Measurements from ENCODE around the gene PTBP3. TPM values are rescaled to one million over a fixed set of nuclear protein-coding genes. Genes with fewer than 3 reads are reported as not detected.

The PTBP3 gene
- total RNA-seq, 1 donor from 2014 or later, result 104 TPM

DNA sequence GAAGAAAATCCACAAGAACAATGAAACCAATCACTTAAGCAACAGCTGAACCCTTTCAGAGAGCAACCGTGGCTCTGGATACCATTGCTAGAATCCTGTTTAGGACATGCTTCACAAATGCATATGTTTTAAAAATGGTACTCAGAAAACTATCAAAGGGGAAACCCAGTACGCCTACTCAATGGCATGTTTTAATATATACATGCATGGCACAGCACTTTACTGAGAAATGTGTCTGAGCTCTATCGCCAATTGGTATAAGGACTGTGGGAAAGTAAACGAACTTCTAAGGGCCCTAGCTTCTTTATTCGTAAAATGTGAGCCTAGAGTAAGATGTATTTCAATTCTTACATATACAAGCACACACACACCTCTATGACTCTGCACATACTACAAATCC is 72.3 kb downstream of the PTBP3 start:
- Mint-ChIP-seq H3K4me3 (no peak overlapping the region), H3K27ac (no peak overlapping the region), H3K36me3 (ENCODE audit: low read depth) (peaks cover 46% of the 10 kb centered on the region), H3K4me1 (peaks cover 14% of the 10 kb centered on the region), H3K27me3 (no peaks in the 10 kb centered on the region), H3K9me3 (no peaks in the 10 kb centered on the region)
- intact Hi-C loops (cut with micrococcal nuclease), result no loop called here
- no peak for DNase-seq

DNA sequence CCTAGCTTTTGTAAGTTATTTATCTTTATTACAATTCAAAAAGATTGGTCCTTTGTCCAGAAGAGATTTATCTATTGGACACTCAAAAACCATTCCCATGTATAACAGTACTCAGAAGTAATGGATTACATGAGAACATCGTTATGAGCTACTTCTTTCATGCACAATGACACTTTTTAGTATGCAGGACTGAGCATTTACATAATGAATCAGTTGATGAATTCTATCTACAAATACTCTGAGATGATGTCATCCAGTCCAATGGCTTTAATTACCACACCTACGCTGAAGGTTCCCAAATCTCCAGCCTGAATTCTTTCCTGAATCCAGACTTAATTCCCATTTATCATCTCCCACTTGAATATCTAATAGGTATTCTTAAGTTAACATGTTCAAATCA is 75.3 kb downstream of the PTBP3 start:
- Mint-ChIP-seq H3K4me1 (peaks cover 8% of the 10 kb centered on the region), H3K27ac (no peak overlapping the region), H3K4me3 (no peak overlapping the region), H3K36me3 (ENCODE audit: low read depth) (peaks cover 44% of the 10 kb centered on the region), H3K27me3 (no peaks in the 10 kb centered on the region), H3K9me3 (no peaks in the 10 kb centered on the region)
- DNase-seq, result no peak
- intact Hi-C loops (cut with micrococcal nuclease), result no loop called here

DNA sequence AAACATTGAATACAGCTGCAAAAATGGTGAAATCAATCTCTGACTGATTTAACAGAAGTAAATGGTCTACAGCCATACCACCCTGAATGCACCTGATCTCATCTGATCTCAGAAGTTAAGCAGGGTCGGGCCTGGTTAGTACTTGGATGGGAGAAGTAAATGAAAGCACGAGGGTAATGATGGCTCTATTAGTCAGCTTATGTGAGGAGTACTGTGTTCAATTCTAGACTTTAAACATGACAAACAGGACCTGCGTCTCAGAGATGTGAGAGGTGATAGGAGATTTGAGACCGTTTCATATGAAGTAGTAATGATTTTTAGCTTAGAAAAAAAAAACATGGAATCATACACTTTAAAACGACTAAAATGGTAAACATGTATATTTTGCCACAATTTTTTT is 81.2 kb downstream of the PTBP3 start:
- intact Hi-C loops (cut with micrococcal nuclease), result no loop called here
- no peak overlapping the region for H3K4me3 Mint-ChIP-seq
- peaks cover 41% of the 10 kb centered on the region for H3K36me3 Mint-ChIP-seq (ENCODE audit: low read depth)
- H3K27me3 Mint-ChIP-seq, result no peaks in the 10 kb centered on the region
- no peaks in the 10 kb centered on the region for H3K9me3 Mint-ChIP-seq
- H3K27ac Mint-ChIP-seq, result no peak overlapping the region
- H3K4me1 Mint-ChIP-seq, result peaks cover 19% of the 10 kb centered on the region
- DNase-seq, result no peak

DNA sequence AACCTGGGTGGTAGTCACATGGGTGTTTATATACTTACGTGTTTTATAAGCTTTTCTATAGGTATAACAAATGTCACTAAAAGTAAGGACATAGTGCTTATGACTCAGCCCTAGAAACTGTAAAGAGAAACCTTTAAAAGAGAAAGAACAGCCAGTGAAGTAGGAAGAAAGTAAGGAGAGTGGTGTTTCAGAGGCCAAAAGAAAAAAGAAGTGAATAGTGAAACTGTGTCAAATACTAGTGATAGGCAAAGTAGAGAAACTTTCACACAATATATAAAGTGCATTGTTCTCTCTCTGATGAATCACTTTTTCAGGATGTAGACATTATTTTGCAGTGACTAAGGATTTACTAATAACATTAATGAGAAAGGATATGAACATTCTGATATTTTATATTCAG is 84.1 kb downstream of the PTBP3 start:
- Mint-ChIP-seq H3K27me3 (no peaks in the 10 kb centered on the region), H3K9me3 (no peaks in the 10 kb centered on the region), H3K4me1 (peaks cover 21% of the 10 kb centered on the region), H3K36me3 (ENCODE audit: low read depth) (peaks cover 48% of the 10 kb centered on the region), H3K27ac (peak overlapping the region; percentile 3), H3K4me3 (no peak overlapping the region)
- intact Hi-C loops (cut with micrococcal nuclease), result loop anchor here (2.0 kb wide), 2 partner anchors 30 to 84 kb away; partner anchors contain the start of gene PTBP3
- no peak for DNase-seq

DNA sequence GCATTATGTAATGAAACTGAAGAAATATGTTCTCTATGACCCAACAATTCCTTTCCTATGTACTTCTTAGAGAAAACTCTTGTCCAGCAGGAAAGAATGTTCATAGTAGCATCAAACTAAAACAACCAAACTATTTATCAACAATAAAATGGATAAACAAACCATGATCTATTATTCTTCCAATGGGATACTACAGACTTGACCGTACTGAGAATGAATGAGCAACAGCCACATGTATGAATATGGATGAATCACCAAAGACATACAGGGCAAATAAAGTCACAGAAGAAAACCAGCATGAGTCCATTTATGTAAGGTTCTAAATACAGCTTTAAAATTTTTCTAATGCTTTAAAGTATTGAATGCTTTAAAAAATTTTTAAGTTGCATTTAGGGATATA is 84.7 kb downstream of the PTBP3 start:
- H3K9me3 Mint-ChIP-seq, result no peaks in the 10 kb centered on the region

DNA sequence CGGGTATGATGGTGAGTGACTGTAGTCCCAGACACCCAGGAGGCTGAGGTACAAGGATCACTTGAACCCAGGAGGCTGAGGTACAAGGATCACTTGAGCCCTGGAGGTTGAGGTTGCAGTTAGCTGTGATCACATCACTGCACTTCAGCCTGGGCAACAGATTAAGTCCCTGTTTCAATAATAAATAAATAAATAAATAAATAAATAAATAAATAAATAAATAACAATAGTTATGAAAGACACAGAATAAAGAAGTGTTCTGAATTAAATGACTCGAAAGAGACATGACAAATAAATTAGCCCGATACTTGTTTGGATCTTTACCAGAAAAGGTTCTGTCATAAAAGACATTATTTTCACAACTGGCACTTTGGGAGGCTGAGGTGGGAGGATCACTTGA is 86.3 kb downstream of the PTBP3 start:
- Mint-ChIP-seq H3K27me3 (no peaks in the 10 kb centered on the region), H3K9me3 (no peaks in the 10 kb centered on the region), H3K36me3 (ENCODE audit: low read depth) (peaks cover 36% of the 10 kb centered on the region), H3K27ac (no peak overlapping the region), H3K4me1 (peaks cover 18% of the 10 kb centered on the region), H3K4me3 (no peak overlapping the region)
- intact Hi-C loops (cut with micrococcal nuclease), result no loop called here
- DNase-seq, result no peak

More for the DNA sequence above, 84.7 kb downstream of the PTBP3 start:
- no peak for DNase-seq
- Mint-ChIP-seq H3K27ac (peak overlapping the region; percentile 65), H3K4me1 (peaks cover 22% of the 10 kb centered on the region), H3K36me3 (ENCODE audit: low read depth) (peaks cover 46% of the 10 kb centered on the region), H3K27me3 (no peaks in the 10 kb centered on the region), H3K4me3 (no peak overlapping the region)
- intact Hi-C loops (cut with micrococcal nuclease), result loop anchor here (2.0 kb wide), 2 partner anchors 30 to 84 kb away; partner anchors contain the start of gene PTBP3

DNA sequence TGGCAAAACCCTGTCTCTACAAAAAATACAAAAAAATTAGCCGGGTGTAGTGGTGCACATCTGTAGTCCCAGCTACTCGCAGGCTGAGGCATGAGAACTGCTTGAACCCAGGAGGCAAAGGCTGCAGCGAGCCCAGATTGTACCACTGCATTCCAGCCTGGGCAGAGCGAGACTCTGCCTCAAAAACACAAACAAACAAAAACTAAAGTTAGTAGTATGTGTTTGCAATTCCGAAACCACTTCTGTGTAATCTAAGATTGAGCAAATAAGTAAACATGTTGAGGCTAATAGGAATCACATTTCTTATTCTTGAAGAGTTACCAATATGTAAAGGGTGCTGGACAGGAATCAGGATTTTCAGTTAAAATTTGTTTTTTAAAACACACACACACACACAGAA is 88.3 kb downstream of the PTBP3 start:
- Mint-ChIP-seq H3K27me3 (no peaks in the 10 kb centered on the region), H3K4me1 (peaks cover 19% of the 10 kb centered on the region), H3K4me3 (no peak overlapping the region), H3K36me3 (ENCODE audit: low read depth) (peaks cover 30% of the 10 kb centered on the region), H3K27ac (no peak overlapping the region), H3K9me3 (no peaks in the 10 kb centered on the region)
- intact Hi-C loops (cut with micrococcal nuclease), result no loop called here
- no peak for DNase-seq

DNA sequence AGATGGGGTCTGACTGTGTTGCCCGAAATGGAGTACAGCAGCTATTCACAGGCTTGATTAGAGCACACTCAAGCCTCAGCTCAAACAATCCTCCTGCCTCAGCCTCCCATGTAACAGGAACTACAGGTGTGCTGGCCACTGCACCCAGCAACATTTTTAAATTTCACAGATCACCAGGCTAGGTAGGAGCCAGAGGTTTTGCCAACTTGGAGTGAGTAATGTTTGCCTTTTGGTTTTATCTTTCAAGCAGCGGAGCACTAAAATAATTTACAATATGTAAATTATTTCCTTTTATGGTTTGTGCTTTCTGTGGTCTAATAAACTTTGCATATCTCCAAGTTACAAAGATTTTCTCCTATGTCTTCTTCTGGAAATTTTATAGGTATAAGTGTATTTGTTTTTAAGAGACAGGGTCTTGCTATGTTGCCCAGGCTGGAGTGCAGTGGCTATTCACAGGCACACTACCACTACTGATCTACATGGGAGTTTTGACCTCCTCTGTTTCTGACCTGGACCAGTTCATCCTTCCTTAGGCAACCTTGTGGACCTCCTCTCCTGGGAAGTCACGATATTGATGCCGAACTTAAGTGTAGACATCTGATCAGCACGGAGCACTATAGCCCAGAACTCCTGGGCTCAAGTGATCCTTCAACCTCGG is 91.1 kb downstream of the PTBP3 start:
- peaks cover 34% of the 10 kb centered on the region for H3K36me3 Mint-ChIP-seq (ENCODE audit: low read depth)
- intact Hi-C loops (cut with micrococcal nuclease), result no loop called here
- no peak overlapping the region for H3K4me3 Mint-ChIP-seq
- H3K9me3 Mint-ChIP-seq, result no peaks in the 10 kb centered on the region
- peaks cover 10% of the 10 kb centered on the region for H3K4me1 Mint-ChIP-seq
- no peak overlapping the region for H3K27ac Mint-ChIP-seq
- no peaks in the 10 kb centered on the region for H3K27me3 Mint-ChIP-seq
- no peak for DNase-seq

DNA sequence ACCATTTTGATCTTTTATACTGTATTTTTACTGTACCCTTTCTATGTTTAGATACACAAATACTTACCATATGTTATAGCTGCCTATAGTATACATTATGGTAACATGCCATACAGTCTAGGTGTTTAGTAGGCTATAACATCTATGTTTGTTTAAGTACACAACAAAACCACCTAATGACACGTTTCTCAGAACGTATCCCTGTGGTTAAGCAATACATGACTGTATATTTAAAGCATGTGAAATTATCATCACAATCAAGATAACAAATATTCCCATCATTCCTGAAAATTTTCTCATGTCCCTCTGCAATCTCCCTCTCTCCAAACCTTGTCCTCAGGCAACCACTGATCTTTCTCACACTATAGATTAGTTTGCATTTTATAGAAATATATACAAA is 91.9 kb downstream of the PTBP3 start:
- no peaks in the 10 kb centered on the region for H3K9me3 Mint-ChIP-seq
- intact Hi-C loops (cut with micrococcal nuclease), result no loop called here
- peaks cover 29% of the 10 kb centered on the region for H3K36me3 Mint-ChIP-seq (ENCODE audit: low read depth)
- peaks cover 10% of the 10 kb centered on the region for H3K4me1 Mint-ChIP-seq
- H3K4me3 Mint-ChIP-seq, result no peak overlapping the region
- H3K27ac Mint-ChIP-seq, result no peak overlapping the region
- no peaks in the 10 kb centered on the region for H3K27me3 Mint-ChIP-seq
- no peak for DNase-seq

DNA sequence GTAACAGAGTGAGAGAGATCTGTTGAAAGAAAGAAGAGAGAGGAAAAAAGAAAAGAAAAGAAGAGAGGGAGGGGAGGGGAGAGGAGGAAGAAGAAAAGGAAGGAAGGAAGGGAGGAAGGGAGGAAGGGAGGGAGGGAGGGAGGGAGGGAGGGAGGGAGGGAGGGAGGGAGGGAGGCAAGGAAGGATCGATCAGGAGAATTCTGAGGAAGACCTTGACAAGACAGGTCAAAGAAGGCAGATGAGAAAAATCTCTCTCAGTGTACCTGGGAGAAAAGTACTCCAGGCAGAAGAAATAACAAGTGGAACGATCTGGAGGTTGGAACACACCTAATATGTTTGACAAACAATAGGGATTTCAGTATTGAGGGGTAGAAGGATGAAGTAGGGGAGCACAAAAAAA is 93.7 kb downstream of the PTBP3 start:
- peaks cover 7% of the 10 kb centered on the region for H3K4me1 Mint-ChIP-seq
- H3K27me3 Mint-ChIP-seq, result no peaks in the 10 kb centered on the region
- intact Hi-C loops (cut with micrococcal nuclease), result no loop called here
- no peaks in the 10 kb centered on the region for H3K9me3 Mint-ChIP-seq
- DNase-seq, result no peak
- no peak overlapping the region for H3K4me3 Mint-ChIP-seq
- H3K36me3 Mint-ChIP-seq (ENCODE audit: low read depth), result peaks cover 20% of the 10 kb centered on the region
- peak overlapping the region; percentile 53 for H3K27ac Mint-ChIP-seq

DNA sequence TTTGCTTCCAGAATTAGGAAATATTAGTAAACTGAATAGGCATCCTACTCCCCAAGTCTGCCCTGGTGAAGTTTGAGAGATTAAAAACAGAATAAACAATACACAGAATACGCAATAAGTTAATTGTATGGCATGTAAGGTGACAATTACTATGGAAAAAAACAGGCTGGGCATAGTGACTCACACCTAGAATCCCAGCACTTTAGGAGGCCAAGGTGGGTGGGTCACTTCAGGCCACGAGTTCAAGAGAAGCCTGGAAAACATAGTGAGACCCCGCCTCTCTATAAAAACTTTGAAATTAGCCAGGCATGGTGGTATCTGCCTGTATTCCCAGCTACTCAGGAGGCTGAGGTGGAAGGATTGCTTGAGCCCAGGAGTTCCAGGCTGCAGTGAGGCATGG is 94.1 kb downstream of the PTBP3 start:
- H3K36me3 Mint-ChIP-seq (ENCODE audit: low read depth), result peaks cover 20% of the 10 kb centered on the region
- DNase-seq, result no peak
- intact Hi-C loops (cut with micrococcal nuclease), result no loop called here
- H3K4me1 Mint-ChIP-seq, result peaks cover 9% of the 10 kb centered on the region
- H3K4me3 Mint-ChIP-seq, result no peak overlapping the region
- no peaks in the 10 kb centered on the region for H3K27me3 Mint-ChIP-seq
- H3K27ac Mint-ChIP-seq, result peak overlapping the region; percentile 53
- no peaks in the 10 kb centered on the region for H3K9me3 Mint-ChIP-seq

DNA sequence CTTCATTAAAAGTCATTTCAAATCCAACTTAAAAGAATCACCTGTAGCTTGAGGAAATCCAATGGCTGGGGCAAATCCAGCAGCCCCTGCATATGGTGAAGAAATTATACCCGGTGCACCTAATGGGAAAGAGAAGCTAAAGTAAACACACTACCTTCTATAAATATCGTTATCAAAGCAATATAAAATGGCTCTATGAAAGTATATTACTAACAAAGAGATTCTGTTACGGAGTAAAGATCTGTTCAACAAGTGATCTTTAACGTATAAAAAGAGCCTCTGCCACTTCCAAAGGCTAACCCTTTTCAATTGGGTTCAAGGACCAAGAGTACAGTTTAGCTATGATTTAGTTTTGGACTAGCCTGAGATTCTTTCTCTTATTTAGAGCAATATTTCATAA is 98.6 kb downstream of the PTBP3 start:
- intact Hi-C loops (cut with micrococcal nuclease), result no loop called here
- DNase-seq, result no peak
- H3K9me3 Mint-ChIP-seq, result no peaks in the 10 kb centered on the region
- H3K4me3 Mint-ChIP-seq, result no peak overlapping the region
- peaks cover 12% of the 10 kb centered on the region for H3K4me1 Mint-ChIP-seq
- H3K36me3 Mint-ChIP-seq (ENCODE audit: low read depth), result peaks cover 29% of the 10 kb centered on the region
- H3K27ac Mint-ChIP-seq, result no peak overlapping the region
- no peaks in the 10 kb centered on the region for H3K27me3 Mint-ChIP-seq

DNA sequence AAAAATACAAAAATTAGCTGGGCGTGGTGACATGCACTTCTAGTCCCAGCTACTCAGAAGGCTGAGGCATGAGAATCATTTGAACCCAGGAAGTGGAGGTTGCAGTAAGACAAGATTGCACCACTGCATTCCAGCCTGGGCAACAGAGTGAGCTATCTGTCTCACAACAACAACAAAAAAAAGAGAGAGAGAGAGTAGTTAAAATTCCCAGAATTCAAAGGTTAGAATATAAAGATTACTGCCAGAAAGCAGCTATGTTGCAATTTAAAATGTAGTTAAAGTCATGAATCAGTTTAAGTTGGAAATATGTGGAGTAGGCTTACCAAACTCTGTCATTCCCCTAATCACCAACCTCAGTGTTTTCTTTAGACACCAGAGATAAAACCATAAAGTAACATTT is 99.7 kb downstream of the PTBP3 start:
- intact Hi-C loops (cut with micrococcal nuclease), result no loop called here
- no peaks in the 10 kb centered on the region for H3K27me3 Mint-ChIP-seq
- no peak for DNase-seq
- H3K4me3 Mint-ChIP-seq, result no peak overlapping the region
- no peaks in the 10 kb centered on the region for H3K9me3 Mint-ChIP-seq
- H3K36me3 Mint-ChIP-seq (ENCODE audit: low read depth), result peaks cover 32% of the 10 kb centered on the region
- H3K4me1 Mint-ChIP-seq, result peaks cover 12% of the 10 kb centered on the region
- no peak overlapping the region for H3K27ac Mint-ChIP-seq

DNA sequence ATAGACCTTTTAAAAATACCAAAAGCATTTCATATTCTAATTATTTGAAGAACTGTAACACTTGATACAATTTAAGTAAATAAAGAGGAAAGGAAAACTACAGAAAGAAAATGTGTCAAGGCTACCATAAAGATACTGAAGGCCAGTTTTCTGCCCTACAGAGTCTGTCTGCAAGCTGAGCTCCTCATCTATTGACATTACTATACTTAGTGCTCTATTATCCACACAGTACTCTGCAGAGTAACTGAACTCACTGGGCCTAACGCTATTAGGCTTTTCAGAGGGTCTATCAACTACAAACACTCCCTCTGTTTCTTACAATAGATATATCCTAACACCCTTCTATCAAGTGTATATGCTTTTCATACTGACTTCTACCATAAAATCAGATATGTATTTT is 101.2 kb downstream of the PTBP3 start:
- Mint-ChIP-seq H3K27me3 (no peaks in the 10 kb centered on the region), H3K36me3 (ENCODE audit: low read depth) (peaks cover 35% of the 10 kb centered on the region), H3K4me1 (peaks cover 12% of the 10 kb centered on the region), H3K27ac (no peak overlapping the region), H3K9me3 (no peaks in the 10 kb centered on the region), H3K4me3 (no peak overlapping the region)
- intact Hi-C loops (cut with micrococcal nuclease), result no loop called here
- DNase-seq, result no peak

DNA sequence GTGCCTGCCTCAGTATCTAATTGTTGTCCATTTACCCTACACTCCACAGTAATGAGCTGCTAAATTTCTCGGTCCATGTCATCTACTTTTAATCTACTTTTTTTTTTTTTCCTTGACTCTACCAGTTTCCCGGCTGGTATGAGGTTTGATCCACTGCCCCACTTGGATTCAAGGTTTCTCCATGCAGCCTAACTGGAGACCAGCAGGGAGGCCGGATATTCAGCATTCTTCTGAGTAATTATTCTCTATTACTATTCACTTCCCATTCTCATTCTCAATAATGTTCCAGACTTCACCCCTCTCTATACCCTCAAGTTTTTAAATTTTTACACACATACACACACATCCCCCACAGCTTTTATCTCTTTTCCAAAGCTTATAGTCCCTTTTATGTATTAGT is 107.3 kb downstream of the PTBP3 start:
- intact Hi-C loops (cut with micrococcal nuclease), result no loop called here
- Mint-ChIP-seq H3K9me3 (no peaks in the 10 kb centered on the region), H3K4me1 (peaks cover 15% of the 10 kb centered on the region), H3K36me3 (ENCODE audit: low read depth) (peaks cover 59% of the 10 kb centered on the region), H3K27ac (no peak overlapping the region), H3K4me3 (no peak overlapping the region), H3K27me3 (no peaks in the 10 kb centered on the region)
- DNase-seq, result no peak
